Activated naive CD8-positive, alpha-beta T cell treated with anti-CD3 and anti-CD28 coated beads, Interleukin-2, amount 50 U/mL, for 16 hours (primary cell): ENCODE data around the gene DCTN4.
A peak's percentile ranks its signal among the peaks of the same experiment; 100 is the strongest.
"Not testable (repeated sequence)": the region's sequence is repeated elsewhere in the genome, so short reads cannot be mapped to it uniquely, and the experiment has no call there.

Experiments used
- DNase-seq: peaks from one replicate; pipeline ENCODE4 v3.0.0-alpha.2; 2020; ENCODE audit warnings: low read depth, low spot score

The DCTN4 gene

DNA sequence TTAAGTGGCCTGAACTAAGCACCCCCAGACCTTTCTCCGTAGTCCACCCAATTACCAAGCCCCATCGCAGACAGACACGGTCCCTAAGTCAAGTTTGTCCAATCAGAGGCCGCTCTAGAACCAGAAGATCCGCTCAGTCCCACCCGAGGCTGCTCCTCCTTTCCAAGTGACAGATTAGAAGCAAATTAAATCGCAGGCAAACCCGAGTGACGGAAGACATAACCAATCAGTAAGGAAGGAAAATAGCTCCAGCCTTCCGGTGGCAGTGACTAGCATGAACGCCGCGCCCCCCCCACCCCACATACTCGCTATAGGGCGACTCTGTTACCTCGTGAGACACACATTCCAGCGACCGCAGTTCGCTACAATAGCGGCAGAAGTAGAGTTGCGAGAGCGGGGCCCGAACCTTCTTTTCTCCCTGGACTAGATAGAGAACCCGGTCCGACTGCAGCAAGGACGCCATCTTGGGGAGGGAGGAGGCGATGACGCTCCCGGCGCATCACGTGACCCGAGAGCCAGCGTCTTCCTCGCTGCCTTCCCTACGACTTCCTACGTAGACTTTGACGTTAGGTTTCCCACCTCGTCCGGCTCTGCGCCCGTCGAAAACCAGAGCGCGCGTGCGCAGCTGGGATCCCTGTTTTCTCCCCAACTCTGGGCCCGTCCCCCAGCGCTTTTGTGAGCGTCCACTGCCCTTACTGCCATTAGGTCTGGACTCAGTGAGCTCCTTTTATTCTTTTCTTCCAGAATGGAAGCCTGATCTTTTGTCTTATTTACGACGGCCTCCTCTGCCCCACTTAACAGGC, at the start of gene DCTN4:
Gene DCTN4, minus strand, starts transcription at position 487 of the 803 bp plus-strand sequence. Its CDS starts 24 bp downstream, at position 463.
- DNase-seq = peak; percentile 83

DNA sequence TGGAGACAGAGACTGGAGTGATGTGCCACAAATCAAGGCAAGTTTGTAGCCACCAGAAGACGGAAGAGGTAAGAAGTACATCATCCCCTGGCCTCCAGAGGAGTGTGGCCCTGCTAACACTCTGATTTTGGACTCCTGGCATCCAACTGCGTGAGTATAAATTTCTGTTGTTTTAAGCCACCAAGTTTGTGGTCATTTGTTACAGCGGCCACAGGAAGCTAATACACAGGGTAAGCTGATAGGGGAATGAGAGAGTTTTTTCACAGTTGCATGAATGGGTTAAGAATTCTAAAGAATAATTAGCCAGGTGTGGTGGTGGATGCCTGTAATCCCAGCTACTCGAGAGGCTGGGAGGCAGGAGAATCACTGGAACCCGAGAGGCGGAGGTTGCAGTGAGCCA, 45.6 kb upstream of the DCTN4 start:
- DNase-seq = no peak

DNA sequence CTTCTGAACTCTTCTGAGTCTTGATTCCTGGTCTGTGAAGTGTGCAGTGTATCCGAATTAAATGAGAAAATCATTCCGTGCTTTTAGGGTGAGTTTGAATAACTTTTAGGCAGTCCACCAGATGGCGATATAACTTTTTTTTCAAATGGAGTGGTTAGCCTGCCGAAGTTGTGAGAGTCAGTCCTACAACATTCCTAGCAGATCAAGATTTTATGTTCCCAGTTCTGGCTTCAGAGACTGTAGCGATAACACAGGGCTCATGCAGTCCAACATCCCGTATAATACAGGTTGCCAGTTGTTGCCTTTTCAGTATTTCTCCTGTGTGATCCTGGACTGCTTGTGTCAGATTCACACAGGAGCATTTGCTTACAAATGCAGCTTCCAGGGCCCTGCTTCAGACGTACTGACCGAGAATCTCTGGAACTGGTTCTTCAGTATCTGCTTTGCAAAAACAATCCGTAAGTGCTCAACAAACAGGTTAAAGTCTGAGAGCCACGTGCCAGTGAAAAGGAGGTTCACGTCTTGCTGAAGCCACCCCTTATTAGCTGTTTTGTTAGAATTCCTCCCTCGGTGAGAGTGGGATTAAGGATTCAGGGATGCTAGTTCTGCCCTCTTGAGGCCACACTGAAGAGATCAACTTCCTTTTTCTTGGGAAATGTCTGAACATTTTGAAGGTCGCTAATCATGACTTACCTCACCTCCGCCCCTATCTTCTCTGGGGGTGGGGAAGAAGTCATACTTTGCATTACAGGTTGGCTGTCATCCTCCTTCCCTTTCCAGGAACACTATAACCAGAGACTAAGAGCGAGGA, 42.5 kb upstream of the DCTN4 start:
- no peak for DNase-seq

DNA sequence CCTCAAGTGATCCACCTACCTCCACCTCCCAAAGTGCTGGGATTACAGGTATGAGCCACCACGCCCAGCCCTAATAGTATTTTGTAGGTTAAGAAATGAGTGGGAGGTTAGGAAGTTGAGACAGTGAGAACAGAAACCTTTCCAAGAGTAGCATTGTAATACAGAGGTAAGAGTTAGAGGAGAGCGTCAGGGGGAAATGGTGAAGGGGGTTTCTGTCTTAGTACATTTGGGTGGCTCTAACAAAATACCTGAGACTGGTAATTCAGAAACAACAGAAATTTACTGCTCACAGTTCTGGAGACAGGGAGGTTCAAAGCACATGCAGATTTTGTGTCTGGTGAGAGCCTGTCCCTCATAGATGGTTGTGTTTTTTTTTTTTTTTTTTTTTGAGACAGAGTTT, 38.6 kb upstream of the DCTN4 start:
- no peak for DNase-seq

DNA sequence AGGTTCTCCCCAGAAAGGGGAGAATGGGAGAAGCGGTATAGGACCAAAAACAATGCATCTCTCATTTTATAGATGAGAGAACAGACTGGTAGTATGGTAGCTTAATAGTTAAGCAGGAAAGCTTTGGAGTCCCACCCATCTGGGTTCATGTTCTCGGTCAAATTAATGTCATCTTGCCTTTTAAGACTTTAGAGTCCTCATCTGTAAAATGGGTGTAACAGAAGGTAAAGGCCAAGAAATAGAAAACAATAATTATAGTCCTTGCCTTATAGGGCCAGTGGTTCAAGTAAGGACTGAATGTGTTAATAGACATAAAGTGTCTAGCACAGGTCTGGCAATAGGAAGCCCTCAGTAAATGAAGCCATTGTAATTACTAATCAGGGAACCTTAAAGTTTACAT, 36.1 kb upstream of the DCTN4 start:
- DNase-seq = no peak

DNA sequence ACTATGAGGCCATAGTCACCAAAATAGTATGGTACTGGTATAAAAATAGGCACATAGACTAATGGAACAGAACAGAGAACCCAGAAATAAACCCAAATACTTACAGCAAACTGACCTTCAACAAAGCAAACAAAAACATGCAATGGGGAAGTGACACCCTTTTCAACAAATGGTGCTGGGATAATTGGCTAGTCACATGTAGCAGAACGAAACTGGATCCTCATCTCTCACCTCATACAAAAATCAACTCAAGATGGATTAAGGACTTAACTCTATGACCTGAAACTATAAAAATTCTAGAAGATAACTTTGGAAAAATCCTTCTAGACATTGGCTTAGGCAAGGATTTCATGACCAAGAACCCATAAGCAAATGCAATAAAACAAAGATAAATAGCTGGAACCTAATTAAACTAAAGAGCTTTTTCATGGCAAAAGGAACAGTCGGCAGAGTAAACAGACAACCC, 34.6 kb upstream of the DCTN4 start:
- not testable (repeated sequence) for DNase-seq

DNA sequence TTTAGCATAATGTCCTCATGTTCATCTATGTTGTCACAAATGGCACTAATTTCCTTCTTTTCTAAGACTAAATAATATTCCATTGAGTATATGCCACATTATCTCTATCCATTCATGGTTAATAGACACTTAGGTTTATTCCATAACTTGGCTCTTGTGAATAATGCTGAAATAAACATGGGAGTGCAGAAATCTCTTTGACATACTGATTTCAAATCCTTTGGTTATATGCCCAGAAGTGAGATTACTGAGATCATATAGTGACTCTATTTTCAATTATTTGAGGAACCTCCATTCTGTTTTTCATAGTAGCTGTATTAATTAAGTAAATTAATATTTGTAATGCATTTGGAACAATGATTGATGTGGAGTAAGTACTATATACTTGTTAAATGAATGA, 32.7 kb upstream of the DCTN4 start:
- DNase-seq = no peak

DNA sequence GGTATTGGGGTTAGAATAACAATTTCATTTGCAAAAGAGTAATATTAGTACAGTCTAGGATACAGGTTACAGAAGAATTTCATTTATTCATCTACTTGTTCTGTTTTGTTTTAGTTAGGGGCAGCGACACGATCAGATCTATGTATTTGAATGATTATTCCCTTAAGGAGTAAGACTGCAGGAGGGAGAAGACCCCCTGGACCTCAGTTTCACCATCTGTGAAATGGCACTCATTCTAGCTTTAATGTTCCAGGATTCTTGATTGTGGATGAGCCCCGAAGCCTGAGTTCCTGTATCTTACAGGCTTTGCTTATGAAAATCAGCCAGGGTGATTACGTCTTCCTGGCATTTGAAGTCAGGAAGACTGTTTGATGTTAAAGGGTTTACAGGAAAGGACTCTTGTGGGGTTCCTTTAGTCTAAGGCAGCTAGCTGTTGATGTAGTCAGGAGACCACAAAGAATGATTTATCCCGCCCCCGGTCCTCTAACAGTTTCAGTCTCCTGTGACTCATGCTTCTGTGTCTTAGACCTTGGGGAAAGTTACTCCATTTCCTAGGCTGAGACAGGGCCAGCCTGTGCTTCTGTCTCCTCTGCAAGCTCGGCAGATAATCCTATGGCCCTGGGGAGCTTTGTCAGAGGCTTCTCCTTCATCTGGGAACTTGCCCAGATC, 31.3 kb upstream of the DCTN4 start:
- DNase-seq = peak; percentile 48

DNA sequence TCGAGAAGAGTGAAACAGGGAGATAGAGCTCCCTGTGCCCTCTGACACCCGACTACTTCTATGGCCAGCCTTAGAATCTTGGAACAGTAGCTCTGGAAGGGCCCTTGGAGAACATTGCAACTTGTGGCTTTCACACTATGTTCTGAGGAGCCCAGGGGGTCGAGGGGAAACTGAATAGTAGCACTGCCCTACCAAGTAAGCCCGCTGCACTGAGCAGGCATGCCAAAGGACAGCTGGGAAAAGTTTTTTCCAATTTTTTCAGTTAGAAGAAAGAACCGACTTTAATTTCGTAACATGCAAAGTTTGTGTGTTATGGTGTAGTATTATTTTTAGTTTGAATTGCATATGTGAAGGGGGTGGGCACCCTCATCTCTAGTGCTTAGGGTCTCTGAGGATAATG, 30.6 kb upstream of the DCTN4 start:
- DNase-seq = no peak

DNA sequence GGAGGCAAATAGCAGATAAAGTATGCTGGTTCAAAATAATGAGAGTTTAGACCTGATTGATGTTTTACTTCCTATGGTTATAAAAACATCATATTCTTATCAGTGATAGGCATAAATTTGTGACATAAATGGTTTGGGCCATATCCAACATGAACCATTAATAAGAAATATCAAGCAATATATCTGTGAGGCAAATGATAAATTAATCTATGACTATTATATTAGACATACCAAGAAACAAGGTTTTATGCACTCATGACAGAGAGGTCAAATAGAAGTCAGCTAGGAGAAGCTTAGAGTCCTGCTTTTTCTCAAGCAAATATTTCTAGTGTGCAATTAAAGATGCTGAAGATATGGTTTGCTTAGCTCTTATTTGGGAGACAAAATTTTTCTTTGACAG, 30.2 kb upstream of the DCTN4 start:
- no peak for DNase-seq

DNA sequence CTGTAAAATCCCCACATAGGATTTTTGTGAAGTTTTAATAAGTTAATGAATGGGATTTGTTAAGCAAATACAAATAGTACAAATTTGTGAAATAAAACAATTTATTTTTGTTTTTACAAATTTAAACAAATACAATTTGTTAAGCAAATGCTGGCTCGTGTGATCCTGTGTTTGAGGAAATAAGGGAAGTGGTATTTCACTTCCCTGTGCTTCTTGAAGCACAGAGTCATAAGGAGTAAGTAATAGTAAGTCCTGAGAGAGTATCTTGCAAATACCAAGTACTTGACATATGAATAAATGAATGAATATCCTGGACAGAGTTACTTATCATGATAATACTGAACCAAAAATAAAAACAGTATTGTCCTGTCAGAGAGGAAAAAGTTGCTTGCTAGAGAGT, 28.8 kb upstream of the DCTN4 start:
- DNase-seq = no peak

DNA sequence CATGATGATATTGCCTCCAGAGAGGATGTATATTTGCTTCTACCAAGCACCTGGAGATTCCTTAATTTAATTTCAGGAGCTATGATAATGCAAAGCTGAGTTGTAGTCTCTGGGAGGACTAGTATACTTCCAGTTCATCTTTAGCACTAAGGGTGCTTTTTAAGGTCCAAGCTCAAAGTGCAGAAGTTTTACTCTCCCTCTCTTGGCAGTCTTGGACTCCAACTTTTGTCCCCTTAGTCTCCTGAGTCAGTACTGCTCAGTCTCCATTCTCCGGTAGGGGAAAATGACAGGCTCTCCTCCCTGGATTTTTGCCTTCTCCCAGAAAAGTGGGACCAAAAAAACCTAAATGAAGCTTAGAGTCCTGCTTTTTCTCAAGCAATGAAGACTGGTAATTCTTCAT, 28.1 kb upstream of the DCTN4 start:
- no peak for DNase-seq

DNA sequence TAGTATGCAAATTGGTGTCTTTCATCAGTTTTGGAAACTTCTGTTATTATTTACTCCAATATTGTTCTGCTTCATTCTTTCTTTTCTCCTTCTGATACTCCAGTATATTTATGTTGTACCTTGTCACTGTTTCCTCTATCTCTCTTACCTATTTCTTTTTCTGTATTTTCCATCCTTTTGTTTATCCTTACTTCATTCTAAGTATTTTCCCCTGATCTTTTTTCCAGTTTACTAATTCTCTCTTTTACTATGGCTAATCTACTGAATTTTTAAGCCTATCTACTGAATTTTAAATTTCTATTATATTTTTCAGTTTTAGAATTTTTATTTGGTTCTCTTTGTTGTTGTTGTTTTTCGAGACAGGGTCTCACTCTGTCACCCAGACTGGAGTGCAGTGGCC, 27.1 kb upstream of the DCTN4 start:
- no peak for DNase-seq

DNA sequence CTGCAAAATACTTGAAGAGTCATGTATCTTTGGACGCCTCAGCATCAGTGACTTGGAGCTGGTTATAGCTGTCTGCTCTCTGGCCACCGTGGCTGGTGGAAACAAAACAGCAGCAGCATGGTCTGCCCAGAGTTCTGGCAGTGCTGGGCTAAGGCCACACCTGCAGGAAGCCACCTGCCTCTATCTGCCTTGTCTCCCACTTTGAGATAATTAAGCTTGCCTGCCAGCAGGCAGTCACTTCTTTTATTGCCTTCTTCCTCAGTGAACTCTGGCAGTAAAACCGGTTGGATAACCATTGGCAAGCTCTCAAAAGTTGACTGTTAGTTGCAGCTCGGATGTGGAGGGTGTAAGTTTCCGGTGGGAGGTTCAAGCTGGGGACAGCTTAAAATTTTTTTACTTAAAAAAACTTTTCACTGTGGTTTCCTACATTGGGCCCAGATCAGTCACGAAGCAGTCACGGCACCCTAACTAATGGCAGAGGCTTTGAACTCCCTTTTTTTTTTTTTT, 24.7 kb upstream of the DCTN4 start:
- DNase-seq = peak; percentile 32

DNA sequence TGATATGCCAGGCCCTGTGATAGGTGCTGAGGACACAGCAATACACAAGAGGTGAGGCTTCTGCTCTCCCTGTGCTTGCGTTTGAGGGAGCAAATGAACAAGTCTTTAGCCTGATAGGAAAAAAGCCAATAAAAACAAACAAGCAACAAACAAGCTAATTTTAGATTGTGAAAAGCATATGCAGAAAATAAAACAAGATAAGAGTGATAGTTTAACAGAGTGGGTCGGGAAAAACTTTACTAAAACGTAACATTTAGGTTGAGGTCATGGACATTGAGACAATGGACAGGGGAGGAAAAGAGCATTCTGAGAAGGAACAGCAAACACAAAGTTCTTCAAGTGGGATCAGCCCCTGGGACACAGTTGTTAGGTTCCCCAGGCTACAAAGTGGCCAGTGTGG, 24.0 kb upstream of the DCTN4 start:
- DNase-seq = no peak

DNA sequence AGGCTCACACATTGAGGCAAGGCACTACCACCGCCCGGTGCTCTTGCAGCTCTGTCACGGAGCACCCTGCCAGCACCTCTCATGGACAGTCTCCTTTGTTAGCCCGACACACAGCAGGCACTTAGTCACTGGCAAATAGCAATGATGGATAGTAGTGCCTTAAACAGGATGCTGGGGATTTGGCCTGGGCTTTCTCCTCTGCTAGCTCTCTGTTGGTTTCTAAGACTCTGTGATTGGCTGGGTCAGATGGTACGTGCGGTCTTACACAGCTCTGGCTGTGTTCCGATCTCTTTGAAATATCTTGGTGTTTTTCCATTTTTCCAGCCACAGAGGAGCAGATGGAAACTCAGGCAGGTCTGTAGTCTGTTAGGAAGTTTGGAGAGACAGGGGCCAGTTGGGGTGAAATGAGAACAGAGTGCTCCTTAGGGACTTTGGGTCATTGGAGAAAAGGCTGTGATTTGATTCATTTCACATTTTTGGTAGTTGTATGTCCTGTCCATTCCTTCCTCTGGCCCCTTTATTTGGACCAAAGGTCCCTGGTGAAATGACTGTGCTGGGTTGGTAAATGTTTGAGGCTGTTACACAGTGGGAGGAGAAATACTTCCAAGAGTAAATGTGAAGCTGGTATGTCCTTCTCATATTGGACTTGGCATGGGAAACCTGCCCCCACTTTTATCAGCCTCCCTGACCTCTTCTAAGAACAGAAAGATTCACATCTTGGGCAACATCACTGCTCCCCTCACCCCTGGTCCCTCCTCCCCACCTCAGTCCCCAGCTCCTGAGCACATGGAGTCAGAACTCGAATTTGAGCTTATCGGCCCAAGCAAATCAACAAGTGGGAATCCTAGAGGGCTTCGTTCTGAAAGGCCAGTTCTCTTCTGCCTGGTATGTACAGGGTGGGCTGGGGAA, 23.1 kb upstream of the DCTN4 start:
- no peak for DNase-seq

DNA sequence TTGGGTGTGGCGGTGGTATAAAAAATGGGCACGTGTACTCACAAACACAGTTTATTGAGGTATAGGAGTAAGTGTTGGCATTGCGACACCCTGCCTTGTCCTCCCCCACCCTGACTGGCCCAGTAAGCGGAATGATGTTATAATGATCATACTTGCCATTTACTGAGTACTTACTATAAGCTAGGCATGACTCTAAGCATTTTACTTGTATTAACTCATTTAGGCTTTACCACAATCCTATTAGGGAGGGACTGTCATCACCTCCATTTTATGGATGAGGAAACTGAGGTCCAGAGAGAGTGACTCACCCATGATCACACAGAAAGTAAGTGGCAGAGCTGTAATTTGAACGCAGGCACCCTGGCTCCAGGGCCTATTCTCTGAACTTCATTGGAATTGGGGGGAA, 22.0 kb upstream of the DCTN4 start:
- DNase-seq = no peak

DNA sequence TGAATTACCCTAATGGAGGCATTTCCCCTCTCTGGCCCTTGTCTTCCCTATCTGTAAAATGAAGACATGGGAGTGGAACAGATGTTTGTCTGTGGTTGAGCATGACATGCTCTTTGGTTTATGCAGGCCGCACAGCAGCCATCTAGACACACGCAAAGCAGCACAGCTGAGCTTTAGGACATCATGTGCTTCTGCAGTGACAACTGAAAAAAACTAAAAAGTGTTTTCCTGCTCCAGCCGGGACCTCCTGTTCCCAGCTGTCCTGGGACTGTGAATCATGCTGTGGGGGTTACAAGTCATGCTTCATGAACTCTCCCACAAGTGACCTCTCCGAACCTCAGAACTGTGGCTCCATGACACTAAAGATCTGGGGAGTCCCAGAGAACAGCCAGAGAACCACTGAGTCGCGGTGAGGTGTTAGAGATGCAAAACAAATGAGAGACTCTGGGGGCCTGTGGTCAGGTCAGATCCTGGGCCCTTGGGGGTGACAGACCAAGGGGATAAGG, 21.4 kb upstream of the DCTN4 start:
- no peak for DNase-seq

DNA sequence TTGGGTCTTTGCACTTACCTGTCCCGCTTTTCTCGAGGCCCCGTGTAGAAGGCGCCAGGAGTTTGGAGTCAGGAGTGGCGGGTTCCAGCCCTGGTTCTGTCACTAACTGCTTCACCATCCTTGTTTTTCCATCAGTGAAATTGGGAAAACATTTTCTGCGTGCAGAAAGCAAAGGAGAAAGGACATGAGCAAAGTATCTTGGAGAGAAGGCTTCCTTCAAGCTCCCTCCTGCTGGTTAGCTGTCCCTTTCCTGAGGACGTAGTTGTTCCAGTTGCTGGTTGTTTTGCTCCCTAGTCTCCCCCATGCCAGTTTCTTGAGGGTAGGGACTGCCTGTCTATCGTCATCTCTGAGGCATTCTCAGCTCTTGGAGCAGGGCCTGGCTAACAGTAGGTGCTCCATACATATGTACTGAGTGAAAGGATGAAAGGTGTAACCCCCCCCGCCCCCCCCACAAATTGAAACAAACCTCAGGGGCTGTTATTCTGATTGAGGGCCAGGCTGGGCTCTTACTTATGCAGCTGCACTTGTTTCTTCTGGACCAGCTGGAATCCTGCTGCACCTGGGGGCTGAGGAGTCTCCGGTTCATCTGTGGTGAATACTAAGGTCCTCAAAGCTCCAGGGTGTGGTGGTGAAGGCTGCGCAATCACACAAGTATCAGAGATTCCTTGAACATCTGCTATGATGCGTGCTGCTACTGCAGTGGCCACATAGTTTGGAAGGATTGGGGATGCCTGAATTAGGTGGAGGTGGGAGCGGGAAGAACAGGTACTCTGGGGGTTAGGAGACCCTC, 20.8 kb upstream of the DCTN4 start:
- DNase-seq = no peak
